ENCODE results near the gene PIP4K2A. TPM values are rescaled to one million over a fixed set of nuclear protein-coding genes. Genes with fewer than 3 reads are reported as not detected.
A peak's percentile ranks its signal among the peaks of the same experiment; 100 is the strongest.

Gene PIP4K2A
- total RNA-seq, 2 donors from 2014 or later, result 3.6 to 7.8 TPM

DNA sequence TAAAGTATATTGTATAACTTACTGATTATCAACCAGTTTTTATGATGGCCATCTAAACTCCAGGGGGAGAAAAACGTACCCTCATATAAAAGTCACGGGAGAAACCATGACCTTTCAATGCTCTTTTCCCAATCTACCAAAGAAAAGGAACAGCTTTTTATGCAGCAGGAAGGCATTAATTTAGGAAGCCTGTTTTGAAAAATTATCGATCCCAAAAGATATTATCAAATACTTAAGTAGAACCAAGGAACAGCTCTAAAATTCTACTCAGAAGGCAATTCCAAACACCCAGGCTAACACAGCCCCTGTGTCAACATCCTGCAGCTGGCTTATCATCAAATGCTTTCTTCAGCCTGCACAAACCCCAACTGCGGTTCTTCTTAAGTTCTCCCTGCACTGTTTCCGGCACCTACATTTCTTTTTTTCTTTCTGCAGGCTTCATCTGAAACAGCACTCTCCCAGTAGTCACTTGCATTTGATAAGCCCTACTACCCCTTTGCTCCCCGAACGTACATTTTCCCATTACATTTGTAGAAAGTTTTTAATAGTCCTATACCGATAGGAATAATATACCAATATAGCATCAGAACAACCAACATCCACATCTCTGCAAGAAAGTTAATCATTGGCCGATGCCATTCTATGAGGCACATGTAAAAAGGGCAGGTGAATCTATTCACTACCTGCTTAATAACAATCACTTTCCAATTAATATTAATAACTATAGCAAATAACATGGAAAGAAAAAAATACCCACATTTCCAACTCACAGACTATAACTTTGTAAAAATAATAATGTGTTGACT lies 47.9 kb downstream of the PIP4K2A start:
- peaks cover 10% of the 10 kb centered on the region for H3K4me1 ChIP-seq
- WGBS, 2 donors, result 12 to 18% methylated on average over 9 of the region's 9 CpGs
- TF ChIP-seq POLR2A (IDR thresholded peaks at IDR 0.05), result no peak
- TF ChIP-seq, protein P1, sequence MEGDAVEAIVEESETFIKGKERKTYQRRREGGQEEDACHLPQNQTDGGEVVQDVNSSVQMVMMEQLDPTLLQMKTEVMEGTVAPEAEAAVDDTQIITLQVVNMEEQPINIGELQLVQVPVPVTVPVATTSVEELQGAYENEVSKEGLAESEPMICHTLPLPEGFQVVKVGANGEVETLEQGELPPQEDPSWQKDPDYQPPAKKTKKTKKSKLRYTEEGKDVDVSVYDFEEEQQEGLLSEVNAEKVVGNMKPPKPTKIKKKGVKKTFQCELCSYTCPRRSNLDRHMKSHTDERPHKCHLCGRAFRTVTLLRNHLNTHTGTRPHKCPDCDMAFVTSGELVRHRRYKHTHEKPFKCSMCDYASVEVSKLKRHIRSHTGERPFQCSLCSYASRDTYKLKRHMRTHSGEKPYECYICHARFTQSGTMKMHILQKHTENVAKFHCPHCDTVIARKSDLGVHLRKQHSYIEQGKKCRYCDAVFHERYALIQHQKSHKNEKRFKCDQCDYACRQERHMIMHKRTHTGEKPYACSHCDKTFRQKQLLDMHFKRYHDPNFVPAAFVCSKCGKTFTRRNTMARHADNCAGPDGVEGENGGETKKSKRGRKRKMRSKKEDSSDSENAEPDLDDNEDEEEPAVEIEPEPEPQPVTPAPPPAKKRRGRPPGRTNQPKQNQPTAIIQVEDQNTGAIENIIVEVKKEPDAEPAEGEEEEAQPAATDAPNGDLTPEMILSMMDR (IDR thresholded peaks at IDR 0.05), result no peak
- peak in 3 of 4 donors; percentile 32 to 36 (median 32) for DNase-seq
- ATAC-seq, result peak; percentile 50
- no peaks in the 10 kb centered on the region for H3K9me3 ChIP-seq
- no peaks in the 10 kb centered on the region for H3K36me3 ChIP-seq (replicated peaks in 1 of 2; ENCODE audit: insufficient read depth in 1 of 2, low read depth in 2 of 2)
- no peak overlapping the region for H3K4me3 ChIP-seq
- H3K27me3 ChIP-seq, result no peaks in the 10 kb centered on the region
- intact Hi-C loops (cut with DNase I), result no loop called here
- no peak overlapping the region for H3K27ac ChIP-seq

DNA sequence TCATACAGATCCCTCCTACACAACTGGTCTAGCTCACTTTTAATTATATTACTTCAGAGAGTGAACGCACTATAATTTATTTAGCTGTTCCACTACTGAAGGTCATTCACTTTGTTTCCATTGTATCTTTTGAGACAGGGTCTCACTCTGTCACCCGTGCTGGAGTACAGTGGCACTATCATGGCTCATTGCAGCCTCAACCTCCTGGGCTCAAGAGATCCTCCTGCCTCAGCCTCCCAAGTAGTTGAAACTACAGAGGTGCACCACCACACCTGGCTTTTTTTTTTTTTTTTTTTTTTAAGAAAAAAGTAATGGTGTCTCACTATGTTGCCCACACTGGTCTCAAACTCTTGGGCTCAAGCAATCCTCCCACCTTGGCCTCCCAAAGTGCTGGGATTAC lies 49.0 kb downstream of the PIP4K2A start:
- DNase-seq (no peak), ATAC-seq (no peak)
- Histone ChIP-seq H3K27me3 (no peaks in the 10 kb centered on the region), H3K27ac (no peak overlapping the region), H3K36me3 (replicated peaks in 1 of 2; ENCODE audit: insufficient read depth in 1 of 2, low read depth in 2 of 2) (no peaks in the 10 kb centered on the region), H3K4me1 (peaks cover 10% of the 10 kb centered on the region), H3K4me3 (no peak overlapping the region), H3K9me3 (no peaks in the 10 kb centered on the region)
- 93 to 94% methylated on average over 2 of the region's 2 CpGs for WGBS, 2 donors
- intact Hi-C loops (cut with DNase I), result no loop called here
- TF ChIP-seq POLR2A (IDR thresholded peaks at IDR 0.05), result no peak
- TF ChIP-seq, protein P1 (IDR thresholded peaks at IDR 0.05), result no peak

DNA sequence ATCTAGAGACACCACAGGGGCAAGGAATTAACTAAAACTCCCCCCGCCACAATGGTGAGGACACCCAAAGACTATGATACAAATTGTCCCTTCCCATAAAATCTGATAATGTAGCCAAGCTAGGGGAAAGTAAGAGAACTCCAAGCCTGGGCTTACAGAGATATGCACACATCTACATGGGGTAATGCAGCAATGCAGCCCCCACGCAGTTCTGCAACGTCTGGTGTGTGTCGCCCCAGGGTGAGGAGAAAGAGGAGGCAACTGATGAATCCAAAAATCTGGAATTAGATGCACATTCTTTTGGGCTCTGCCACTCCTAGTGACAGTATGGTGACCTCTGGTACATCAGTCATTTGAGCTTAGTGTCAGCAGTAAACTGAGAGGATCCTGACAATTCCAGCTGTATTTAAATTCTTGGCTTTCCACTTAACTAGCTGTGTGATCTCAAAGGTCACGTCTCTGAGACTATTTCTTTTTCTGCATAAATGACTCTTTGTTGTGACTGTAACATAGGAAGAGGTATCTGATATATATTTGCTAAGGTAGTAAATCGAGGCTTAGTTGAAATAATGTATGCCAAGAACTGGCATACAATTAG lies 51.5 kb downstream of the PIP4K2A start:
- Histone ChIP-seq H3K27ac (no peak overlapping the region), H3K4me1 (peaks cover 10% of the 10 kb centered on the region), H3K9me3 (no peaks in the 10 kb centered on the region), H3K4me3 (no peak overlapping the region), H3K36me3 (replicated peaks in 1 of 2; ENCODE audit: insufficient read depth in 1 of 2, low read depth in 2 of 2) (no peaks in the 10 kb centered on the region), H3K27me3 (no peaks in the 10 kb centered on the region)
- ATAC-seq, result no peak
- no peak for TF ChIP-seq POLR2A (IDR thresholded peaks at IDR 0.05)
- TF ChIP-seq, protein P1 (IDR thresholded peaks at IDR 0.05), result no peak
- DNase-seq, result no peak
- 74 to 76% methylated on average over 6 of the region's 6 CpGs for WGBS, 2 donors
- intact Hi-C loops (cut with DNase I), result no loop called here

DNA sequence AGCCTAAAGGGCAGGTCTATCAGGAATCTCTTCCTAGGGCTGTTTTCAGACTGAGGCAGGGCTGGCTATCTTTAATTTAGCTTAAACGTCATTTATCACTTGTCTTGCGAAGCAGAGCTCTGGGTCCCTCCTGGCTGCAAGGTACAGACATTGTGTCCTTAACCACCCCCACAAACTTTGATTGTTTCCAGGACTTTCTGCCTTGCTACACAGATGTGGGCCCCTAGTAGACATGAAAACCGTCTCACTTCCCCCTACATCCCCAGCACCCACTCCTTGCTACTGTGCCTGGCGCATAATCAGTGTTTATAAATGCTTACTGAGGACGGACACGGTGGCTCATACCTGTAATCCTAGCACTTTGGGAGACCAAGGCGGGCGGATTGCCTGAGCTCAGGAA lies 54.5 kb downstream of the PIP4K2A start:
- ATAC-seq (no peak), DNase-seq (no peak)
- H3K27me3 ChIP-seq, result no peaks in the 10 kb centered on the region
- intact Hi-C loops (cut with DNase I), result no loop called here
- no peaks in the 10 kb centered on the region for H3K9me3 ChIP-seq
- no peaks in the 10 kb centered on the region for H3K36me3 ChIP-seq (replicated peaks in 1 of 2; ENCODE audit: insufficient read depth in 1 of 2, low read depth in 2 of 2)
- H3K4me3 ChIP-seq, result no peak overlapping the region
- no peak overlapping the region for H3K27ac ChIP-seq
- TF ChIP-seq, protein P1 (IDR thresholded peaks at IDR 0.05), result no peak
- TF ChIP-seq POLR2A (IDR thresholded peaks at IDR 0.05), result no peak
- WGBS, 2 donors, result 87 to 94% methylated on average over 8 of the region's 8 CpGs
- H3K4me1 ChIP-seq, result no peaks in the 10 kb centered on the region

Measured in body of pancreas (tissue), 4 donors.